Transverse colon (tissue), 4 donors: ENCODE data around the gene TPRX1. TPM values are rescaled to one million over a fixed set of nuclear protein-coding genes. Genes with fewer than 3 reads are reported as not detected.

Experiments used
- DNase-seq: peaks from one replicate; pipeline ENCODE4 v3.0.0-alpha.2; 2019
- H3K27ac ChIP-seq, 4 donors: fragments of 200-600 bp; sonication (generic); 2 replicates each; pipeline ENCODE4 v1.5.1; 2016 to 2018; ENCODE audit warnings: inconsistent platforms in 4 of 4
- H3K27me3 ChIP-seq: fragments of 200-600 bp; sonication (generic); 2 replicates; pipeline ENCODE4 v1.5.1; 2017; ENCODE audit warnings: inconsistent platforms
- H3K36me3 ChIP-seq, 4 donors: fragments of 200-600 bp; sonication (generic); 2 replicates each; pipeline ENCODE4 v1.5.1; 2017 to 2019; ENCODE audit warnings: inconsistent platforms in 4 of 4
- H3K4me1 ChIP-seq, 4 donors: fragments of 200-600 bp; sonication (generic); 2 replicates each; pipeline ENCODE4 v1.5.1; 2017 to 2020; ENCODE audit warnings: inconsistent platforms in 4 of 4
- H3K4me3 ChIP-seq, 4 donors: fragments of 200-600 bp; sonication (generic); 1 replicate in 1 of 4; 2 replicates in 3 of 4; pipeline versions ENCODE4 v1.5.1 to v1.6.1; 2017 to 2019; ENCODE audit warnings: inconsistent platforms in 4 of 4
- H3K9me3 ChIP-seq, 2 donors: fragments of 200-600 bp; sonication (generic); 2 replicates each; pipeline ENCODE4 v1.5.1; 2017 to 2019; ENCODE audit warnings: inconsistent platforms in 2 of 2
- CTCF ChIP-seq, 5 experiments: fragments of 200-600 bp in 3 of 5; fragments of 450-650 bp in 2 of 5; sonication (generic) in 3 of 5; IDR thresholded peaks; 1 replicate in 2 of 5; 2 replicates in 3 of 5; pipeline ENCODE4 v1.5.1; 2016 to 2017; ENCODE audit warnings: antibody characterized with exemption in 5 of 5, inconsistent platforms in 3 of 5, mild to moderate bottlenecking in 2 of 5, moderate library complexity in 1 of 5
- EP300 ChIP-seq: sonication (generic); formaldehyde crosslinking; IDR thresholded peaks from one replicate; pipeline ENCODE4 v1.6.1; 2017; ENCODE audit warnings: antibody characterized with exemption, low read depth
- POLR2A ChIP-seq: fragments of 450-650 bp; IDR thresholded peaks from one replicate; pipeline ENCODE4 v1.6.1; 2016; ENCODE audit warnings: antibody characterized with exemption, mild to moderate bottlenecking, moderate library complexity
- POLR2AphosphoS5 ChIP-seq, 3 donors: sonication (generic); formaldehyde crosslinking; IDR thresholded peaks; one replicate each; pipeline ENCODE4 v1.6.1; 2016; ENCODE audit warnings: antibody characterized with exemption in 3 of 3
- WGBS, 2 donors: methylation state at CpG; one replicate each; pipeline ENCODE4 v1.1.5; 2018; ENCODE audit warnings: low coverage in 1 of 2; 5-methylcytosine and 5-hydroxymethylcytosine counted together
- in situ Hi-C, 4 donors: fragments of 200-750 bp; cut with MboI; loops; one replicate each; pipeline versions ENCODE4 v1.15.0 to v1.15.1; 2017; ENCODE audit warnings: low sequenced_read_pairs in 3 of 4, low pct_ligation_motif_present in 1 of 4, low pct_unique_long_range_greater_than_20kb in 1 of 4
- intact Hi-C: fragments of 100-400 bp; cut with DNase I; formaldehyde crosslinking; loops from one replicate; pipeline ENCODE4 v1.15.1; 2023; ENCODE audit warnings: low total_unique reads
- total RNA-seq, 4 donors: library from RNA; depleted of rRNA; stranded (reverse); fragments of >200 nt; gene quantifications; one replicate each; pipeline ENCODE4 v1.1.0, GENCODE V29; 2016

Gene TPRX1
- total RNA-seq, 4 donors from 2014 or later = not detected

DNA sequence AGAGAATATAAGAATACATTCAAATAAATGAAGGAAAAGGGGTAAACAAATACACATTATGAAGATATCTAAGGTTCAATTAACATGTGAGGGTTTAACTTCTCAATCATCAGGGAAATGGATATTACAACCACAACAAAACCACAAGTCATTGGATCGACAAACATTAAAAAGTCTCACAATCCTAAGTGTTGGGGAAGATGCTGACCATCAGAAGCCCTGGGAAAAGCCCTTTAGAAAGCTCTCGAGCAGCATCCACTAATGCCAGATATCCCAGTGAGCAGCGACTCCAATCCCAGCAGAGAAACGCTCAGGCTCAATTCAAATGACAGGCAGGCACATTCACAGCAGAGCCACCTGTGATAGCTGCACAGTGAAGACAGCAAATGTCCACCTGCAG, 3.1 kb downstream of the TPRX1 start:
- H3K27ac ChIP-seq = no peak overlapping the region
- TF ChIP-seq POLR2AphosphoS5 (IDR thresholded peaks at IDR 0.05) = no peak
- TF ChIP-seq POLR2A = no peak
- TF ChIP-seq EP300 = no peak
- no peak for TF ChIP-seq CTCF (IDR thresholded peaks at IDR 0.05)
- H3K4me1 ChIP-seq = no peaks in the 10 kb centered on the region
- intact Hi-C loops (no loop called here), in situ Hi-C loops (no loop called here)
- no peak for DNase-seq
- WGBS, 2 donors = 91% methylated on average over 4 of the region's 4 CpGs; no CpG with 5 or more reads in 1 of the 2 donors
- H3K27me3 ChIP-seq = no peaks in the 10 kb centered on the region
- no peaks in the 10 kb centered on the region for H3K9me3 ChIP-seq
- H3K4me3 ChIP-seq = no peak overlapping the region
- no peaks in the 10 kb centered on the region for H3K36me3 ChIP-seq

GRCh38 chr19:47798904-47799266, 5.5 kb downstream of the TPRX1 start:
- Histone ChIP-seq H3K27me3 (no peaks in the 10 kb centered on the region), H3K9me3 (no peaks in the 10 kb centered on the region), H3K4me1 (no peaks in the 10 kb centered on the region), H3K36me3 (no peaks in the 10 kb centered on the region), H3K4me3 (no peak overlapping the region), H3K27ac (no peak overlapping the region)
- in situ Hi-C loops = no loop called here
- intact Hi-C loops = no loop called here
- DNase-seq = no peak
- WGBS, 2 donors = 71 to 84% methylated on average over 1 to 4 of the region's 4 CpGs
- TF ChIP-seq EP300 = no peak
- no peak for TF ChIP-seq POLR2AphosphoS5 (IDR thresholded peaks at IDR 0.05)
- no peak for TF ChIP-seq CTCF (IDR thresholded peaks at IDR 0.05)
- no peak for TF ChIP-seq POLR2A

DNA sequence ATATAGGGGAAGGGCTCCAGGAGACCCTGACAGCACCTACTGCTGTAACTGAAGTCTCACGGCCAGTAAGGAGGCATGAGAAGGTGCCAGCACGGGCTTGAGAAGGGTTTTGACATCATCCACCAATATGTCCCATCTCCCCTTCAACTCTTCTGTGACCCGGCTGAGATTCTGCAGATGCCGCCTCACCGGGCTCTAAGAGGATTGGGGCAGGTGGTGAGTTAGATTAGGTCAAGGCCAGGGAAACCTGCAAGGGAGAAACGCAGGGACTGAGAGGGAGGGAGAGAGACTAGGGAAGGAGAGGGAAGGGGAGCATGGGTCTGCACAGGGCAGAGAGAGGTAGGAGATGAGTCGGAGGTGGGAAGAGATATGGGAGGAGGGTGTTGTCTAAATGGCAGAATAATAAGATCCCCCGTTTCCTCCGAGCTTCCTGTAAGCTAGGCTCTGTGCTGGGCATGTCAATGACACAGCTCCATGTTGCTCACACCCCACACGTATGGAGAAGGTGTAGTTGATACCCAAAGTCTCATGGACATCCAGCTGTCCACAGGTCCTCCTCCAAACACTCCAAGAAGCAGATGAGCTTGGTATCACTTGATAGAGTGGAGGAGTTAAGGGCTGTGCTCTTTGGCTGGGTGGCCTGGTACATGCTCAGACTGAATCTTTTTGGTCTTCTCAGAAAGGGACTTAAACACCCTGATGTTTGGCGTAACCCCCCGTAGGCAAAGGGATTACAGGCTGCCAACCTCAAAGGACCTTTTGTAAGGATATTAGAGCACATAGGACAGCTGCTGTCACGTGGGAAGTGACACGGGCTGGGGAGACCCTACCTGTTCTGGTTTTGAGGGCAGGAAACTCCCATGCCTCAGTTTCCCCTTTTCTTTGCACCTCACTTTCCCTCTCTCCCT, 6.1 kb downstream of the TPRX1 start:
- TF ChIP-seq EP300 = no peak
- TF ChIP-seq POLR2AphosphoS5 (IDR thresholded peaks at IDR 0.05) = no peak
- no peak for TF ChIP-seq POLR2A
- TF ChIP-seq CTCF (IDR thresholded peaks at IDR 0.05) = no peak
- Histone ChIP-seq H3K9me3 (no peaks in the 10 kb centered on the region), H3K27me3 (no peaks in the 10 kb centered on the region), H3K4me1 (no peaks in the 10 kb centered on the region), H3K27ac (no peak overlapping the region), H3K36me3 (no peaks in the 10 kb centered on the region), H3K4me3 (no peak overlapping the region)
- no peak for DNase-seq
- intact Hi-C loops (no loop called here), in situ Hi-C loops (no loop called here)
- WGBS, 2 donors = 65 to 66% methylated on average over 3 to 14 of the region's 14 CpGs

- in situ Hi-C loops (no loop called here), intact Hi-C loops (no loop called here)
- no peaks in the 10 kb centered on the region for H3K4me1 ChIP-seq
Observed at GRCh38 chr19:47796785-47797184, 7.6 kb downstream of the TPRX1 start.

More at GRCh38 chr19:47796785-47797184, 7.6 kb downstream of the TPRX1 start:
- TF ChIP-seq POLR2A (no peak), EP300 (no peak), CTCF (IDR thresholded peaks at IDR 0.05) (no peak), POLR2AphosphoS5 (IDR thresholded peaks at IDR 0.05) (no peak)
- Histone ChIP-seq H3K9me3 (peaks cover 0 to 4% of the 10 kb centered on the region in 2 donors), H3K27me3 (no peaks in the 10 kb centered on the region), H3K4me3 (no peak overlapping the region), H3K36me3 (no peaks in the 10 kb centered on the region), H3K27ac (no peak overlapping the region)
- DNase-seq = no peak
- WGBS, 2 donors = 72 to 73% methylated on average over 2 of the region's 2 CpGs
